ENCODE data around the gene RALGAPA2.

Gene RALGAPA2

GRCh38 chr20:20627471-20627870, 85.0 kb downstream of the RALGAPA2 start:
- DNase-seq: no peak

DNA sequence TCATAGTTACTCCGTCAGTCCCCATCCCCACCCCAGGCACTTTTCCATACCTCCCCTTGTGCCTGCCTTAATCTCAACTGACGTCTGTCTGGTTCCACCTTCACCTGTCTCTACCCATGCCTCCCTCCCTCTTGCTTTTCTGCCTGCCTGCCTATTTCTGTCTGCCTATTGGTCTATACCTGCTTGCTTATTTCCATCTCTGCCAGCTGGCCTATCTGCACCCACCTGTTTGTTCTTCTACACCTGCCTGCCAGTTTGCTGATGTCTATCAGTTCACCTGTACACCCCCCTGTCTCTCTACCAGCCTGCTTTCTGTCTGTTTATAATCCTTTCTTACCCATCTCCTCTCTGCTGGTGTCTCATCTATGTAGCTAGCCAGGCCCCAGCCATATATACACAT, 87.5 kb downstream of the RALGAPA2 start:
- DNase-seq: no peak

GRCh38 chr20:20621195-20621594, 91.2 kb downstream of the RALGAPA2 start:
- no peak for DNase-seq

GRCh38 chr20:20614391-20614790, 98.1 kb downstream of the RALGAPA2 start:
- DNase-seq: no peak

DNA sequence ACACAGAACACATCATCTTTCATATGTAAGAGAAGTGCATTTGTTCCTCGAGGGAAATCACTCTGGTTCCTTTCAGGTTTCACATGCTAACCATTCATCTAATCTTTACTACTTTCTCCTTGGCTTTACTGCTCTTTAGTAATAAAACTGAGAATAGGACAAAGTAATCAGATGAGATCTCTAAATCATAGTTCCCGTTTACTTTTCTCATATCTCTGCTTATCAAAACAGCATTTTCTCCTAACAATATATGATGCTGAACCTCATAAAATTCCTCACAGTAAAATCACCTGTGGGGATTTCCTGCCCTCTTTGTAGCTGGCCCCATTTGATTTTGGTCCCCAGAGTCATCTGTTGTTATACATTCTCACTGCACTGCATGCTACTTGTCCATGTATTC, 100.2 kb downstream of the RALGAPA2 start:
- no peak for DNase-seq

- peak; percentile 4 to 56 for DNase-seq
Observed at GRCh38 chr20:20611167-20611566, 101.3 kb downstream of the RALGAPA2 start.

- no peak for DNase-seq
Observed at GRCh38 chr20:20609522-20609921, 102.9 kb downstream of the RALGAPA2 start.

DNA sequence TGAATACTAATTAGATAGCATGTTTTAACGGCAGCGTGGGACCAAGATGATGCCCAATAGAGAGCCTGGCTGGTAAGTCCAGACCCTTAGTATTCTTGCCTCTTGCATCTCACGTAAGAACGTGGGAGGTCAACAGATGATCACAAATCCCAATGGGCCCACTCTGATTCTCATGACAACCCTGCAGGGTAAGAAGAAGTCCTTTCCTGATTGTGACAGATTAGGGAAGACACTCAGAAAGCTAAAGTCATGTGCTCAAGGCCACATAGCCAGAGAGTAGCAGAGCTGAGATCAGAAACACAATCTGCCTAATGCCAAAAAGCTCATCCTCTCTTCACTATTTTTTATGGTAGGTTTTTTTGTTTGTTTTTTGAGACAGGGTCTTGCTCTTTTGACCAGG, 103.8 kb downstream of the RALGAPA2 start:
- no peak for DNase-seq

DNA sequence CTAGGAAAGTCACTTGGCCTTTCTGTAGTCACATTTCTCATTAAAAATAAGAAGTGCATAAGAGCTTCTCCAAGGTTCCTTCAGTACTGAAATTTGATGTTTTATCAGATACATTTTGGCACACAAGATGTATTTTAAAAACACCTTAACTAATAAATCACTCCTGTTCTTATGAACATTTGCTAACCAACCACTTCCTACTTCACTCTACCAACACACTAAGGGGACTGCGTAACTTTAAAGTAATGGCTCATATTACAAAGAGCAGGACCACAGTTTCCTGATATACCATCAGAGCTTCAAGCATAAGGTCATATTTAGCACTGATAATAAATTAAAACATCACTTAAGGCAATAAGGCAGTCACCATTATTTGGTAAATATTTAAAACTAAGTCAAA, 104.4 kb downstream of the RALGAPA2 start:
- DNase-seq: no peak

GRCh38 chr20:20606881-20607280, 105.6 kb downstream of the RALGAPA2 start:
- no peak for DNase-seq

GRCh38 chr20:20606050-20606449, 106.4 kb downstream of the RALGAPA2 start:
- DNase-seq: no peak

DNA sequence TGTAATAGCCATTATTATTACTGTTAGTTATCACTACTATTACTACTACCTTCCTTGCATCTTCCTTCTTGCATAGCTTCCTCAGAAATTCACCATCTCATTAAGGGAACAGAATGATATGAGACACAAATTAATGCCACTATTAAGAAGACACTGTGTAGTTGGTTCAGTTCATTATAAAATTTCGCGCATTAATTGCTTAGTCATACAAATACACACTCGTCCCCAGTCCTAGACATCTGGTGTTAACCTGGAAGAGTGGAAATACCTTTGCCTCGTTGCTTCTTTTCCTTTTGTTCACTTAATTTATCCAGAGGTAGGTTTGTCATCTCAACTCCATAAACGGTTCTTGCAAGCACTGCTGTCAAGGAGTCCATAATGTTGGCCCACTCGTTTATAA, 107.5 kb downstream of the RALGAPA2 start:
- no peak for DNase-seq

GRCh38 chr20:20604357-20604756, 108.1 kb downstream of the RALGAPA2 start:
- no peak for DNase-seq

GRCh38 chr20:20603339-20603990, 109.0 kb downstream of the RALGAPA2 start:
- peak; percentile 93 to 99 for DNase-seq

DNA sequence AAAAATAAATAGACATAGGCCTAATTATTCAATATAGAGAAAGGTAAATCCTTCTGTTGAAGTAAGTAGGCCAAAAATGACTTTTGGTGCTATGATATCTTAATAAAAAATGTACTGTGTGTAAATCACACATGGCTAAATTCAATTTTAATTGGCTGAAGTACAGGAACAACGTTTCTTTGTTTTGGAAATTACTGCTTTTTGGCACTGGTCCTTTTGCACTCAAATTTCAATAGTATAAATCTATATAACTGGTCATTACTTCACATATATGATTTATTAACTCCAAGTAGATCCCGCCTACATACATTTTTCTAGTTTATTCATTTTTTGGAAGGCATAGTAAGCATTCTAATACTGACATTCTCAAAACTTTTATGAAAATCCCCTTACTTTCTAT, 114.5 kb downstream of the RALGAPA2 start:
- DNase-seq: no peak

GRCh38 chr20:20594171-20594530, 118.3 kb downstream of the RALGAPA2 start:
- DNase-seq: peak; percentile 64 to 83

DNA sequence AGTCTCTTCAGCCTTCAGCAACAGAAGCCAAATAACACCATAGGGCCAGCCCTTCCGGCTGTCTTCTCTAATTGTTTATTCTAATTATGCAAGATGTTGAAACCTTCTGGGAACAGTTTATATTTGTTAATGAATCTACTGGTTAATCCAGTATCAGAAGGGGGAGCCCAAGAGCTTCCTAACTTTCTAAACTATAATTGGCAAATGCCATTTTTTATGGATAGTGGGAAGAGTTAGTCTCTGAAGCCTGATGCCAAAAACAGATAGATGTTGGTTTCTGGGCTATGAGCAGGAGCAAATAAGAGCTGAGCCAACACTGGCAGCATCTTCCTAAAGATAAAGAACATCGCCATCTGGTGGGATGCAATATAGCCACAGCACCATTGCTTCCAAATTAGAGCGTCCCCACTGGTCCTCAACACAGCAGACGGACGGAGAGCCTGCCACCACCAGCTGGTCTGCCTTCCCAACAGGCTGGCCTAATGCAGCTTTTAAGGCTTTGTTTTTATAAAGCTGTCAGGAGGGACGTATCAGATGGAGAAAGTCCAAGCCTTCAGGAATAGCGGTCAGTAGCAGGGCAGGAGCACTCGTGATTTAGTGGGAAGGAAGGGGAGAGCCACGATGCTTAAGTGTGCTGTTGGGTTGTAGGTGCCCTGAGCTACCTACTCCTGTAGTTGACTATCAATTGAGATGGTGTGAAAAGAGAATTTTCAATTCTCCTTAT, 118.8 kb downstream of the RALGAPA2 start:
- peak; percentile 98 to 100 for DNase-seq

GRCh38 chr20:20585146-20585545, 127.3 kb downstream of the RALGAPA2 start:
- no peak for DNase-seq

GRCh38 chr20:20582734-20583133, 129.7 kb downstream of the RALGAPA2 start:
- no peak for DNase-seq

GRCh38 chr20:20580139-20580538, 132.3 kb downstream of the RALGAPA2 start:
- DNase-seq: no peak

DNA sequence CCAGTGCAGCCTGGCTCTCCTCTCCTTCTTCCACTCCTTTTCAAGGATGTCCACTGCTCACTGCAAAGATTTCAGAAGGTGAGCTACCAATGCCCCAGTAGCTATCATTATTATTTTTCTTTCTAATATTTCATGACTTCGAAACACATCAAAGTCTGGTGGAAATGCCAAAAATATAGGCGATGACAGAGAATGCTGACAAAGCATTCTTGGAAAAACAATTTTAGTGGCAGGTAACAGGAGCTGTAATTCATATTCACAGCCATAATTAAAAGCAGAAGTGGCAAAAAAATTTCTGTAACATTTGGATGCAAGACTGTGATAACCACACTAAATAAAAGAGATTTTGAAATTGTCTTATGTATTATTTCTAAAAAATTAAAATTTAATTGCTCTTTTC, 133.6 kb downstream of the RALGAPA2 start:
- DNase-seq: no peak

DNA sequence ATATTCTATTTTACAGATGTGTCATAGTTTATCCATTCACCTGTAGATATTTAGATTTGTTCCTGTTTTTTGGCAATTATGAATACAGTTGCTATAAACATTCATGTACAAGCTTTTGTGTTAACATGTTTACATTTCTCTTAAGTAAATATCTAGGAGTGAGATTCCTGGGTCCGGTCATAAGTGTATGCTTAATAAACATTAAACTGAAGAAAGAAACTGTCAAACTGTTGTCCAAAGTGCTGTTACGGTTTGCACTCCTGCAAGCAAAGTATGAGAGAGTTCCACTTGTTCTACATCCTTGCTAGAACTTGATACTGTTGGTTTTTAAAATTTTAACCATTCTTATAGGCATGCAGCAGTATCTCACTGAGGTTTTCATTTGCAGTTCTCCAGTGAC, 138.6 kb downstream of the RALGAPA2 start:
- DNase-seq: no peak

DNA sequence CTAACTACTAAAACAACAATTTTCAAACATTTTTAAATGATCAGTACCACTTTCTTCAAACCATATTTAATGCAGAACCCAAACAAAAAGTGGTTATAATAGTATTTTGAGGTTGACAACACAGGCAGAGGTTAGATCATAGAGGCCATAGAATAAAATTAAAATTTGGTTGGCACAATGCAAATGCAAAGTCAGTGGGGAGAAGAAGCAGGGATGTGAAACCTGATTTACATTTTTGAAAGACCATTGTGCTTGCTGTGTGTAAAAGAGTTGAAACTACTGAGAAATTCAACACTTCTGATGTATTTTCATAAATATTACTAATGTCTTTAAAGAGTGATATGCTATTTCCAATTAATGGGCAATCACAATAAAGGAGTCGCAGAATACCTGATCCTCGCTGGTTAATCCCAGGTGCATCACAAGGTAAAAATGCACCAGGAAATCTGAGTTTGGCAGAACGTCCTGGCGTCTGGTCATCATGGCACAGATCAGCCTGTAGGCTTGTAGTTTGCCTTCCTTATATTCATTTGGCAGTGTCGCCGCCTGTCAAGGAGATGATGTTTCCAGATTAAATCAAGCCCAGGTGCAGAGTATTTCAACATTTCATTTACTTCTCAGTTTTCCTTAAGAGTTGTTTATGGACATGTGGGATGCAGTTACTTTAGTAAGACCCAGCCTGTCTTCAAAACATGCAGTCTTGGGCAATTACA, 141.2 kb downstream of the RALGAPA2 start:
- no peak for DNase-seq

- peak; percentile 54 to 84 for DNase-seq
Observed at GRCh38 chr20:20568604-20569205, 143.7 kb downstream of the RALGAPA2 start.

Data from NCI-H524 (cell line).